HPDE6-E6E7 (cell line): ENCODE data around the gene MAP1LC3B.

Experiments used
- DNase-seq: peaks from one replicate; pipeline ENCODE4 v3.0.0; 2011; ENCODE audit warnings: missing footprints; ENCODE audit errors: extremely low spot score

Gene MAP1LC3B

DNA sequence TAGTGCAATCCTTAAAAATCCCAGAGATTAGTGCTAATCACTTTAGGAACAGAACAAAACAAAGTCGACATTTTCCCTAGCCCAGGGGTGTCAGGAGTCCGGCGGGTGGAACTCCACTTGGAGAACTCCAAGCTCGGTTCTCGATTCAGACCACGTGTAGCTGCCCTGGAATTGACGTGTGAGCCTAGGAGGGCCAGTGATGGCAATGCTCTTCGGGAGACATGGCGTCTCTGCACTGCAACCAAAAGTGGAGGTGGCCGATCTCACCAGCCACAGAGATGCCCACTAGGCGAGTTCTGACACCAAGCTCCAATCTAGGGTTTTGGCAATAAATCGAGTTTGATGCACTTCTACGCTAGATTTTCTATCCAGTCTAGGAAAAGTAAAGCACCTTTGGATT, 17.6 kb downstream of the MAP1LC3B start:
- no peak for DNase-seq

DNA sequence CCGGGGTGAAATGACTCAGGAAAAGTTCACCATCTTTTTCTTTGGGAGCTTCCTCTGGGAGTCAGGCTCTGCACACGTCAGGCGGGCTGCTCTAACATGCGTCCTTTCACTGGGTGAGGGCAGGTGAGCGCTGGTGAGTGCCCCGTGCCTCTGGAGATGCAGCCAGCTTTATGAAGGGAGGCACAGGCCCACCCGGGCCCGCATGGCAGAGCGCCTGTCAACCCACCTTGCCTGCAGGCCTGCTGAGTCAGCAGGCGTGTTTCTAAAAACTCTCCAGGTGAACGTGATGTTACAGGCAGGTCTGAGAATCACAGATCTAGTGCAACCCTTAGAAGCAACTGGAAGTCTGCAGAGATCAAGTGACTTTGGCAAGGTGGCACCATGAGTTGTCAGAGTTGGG, 18.4 kb downstream of the MAP1LC3B start:
- no peak for DNase-seq

DNA sequence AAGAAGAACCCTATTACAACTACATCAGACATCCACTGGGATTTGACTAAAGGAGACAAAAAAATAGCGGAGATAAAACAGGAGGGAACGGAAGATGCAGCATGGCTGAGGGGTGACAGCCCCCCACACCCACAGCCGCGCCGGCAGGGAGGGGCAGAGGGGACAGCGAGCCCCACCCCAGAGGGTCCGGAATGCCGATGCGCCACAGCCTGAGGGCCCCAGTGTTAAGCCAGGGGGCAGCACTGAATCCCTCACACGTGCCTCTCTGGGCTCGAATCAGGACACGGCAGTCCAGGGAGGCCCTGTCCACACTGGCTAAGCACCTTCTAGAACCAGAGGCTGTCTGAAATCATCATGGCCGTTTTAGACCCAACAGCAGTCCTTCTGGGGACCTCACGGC, 18.8 kb downstream of the MAP1LC3B start:
- no peak for DNase-seq

DNA sequence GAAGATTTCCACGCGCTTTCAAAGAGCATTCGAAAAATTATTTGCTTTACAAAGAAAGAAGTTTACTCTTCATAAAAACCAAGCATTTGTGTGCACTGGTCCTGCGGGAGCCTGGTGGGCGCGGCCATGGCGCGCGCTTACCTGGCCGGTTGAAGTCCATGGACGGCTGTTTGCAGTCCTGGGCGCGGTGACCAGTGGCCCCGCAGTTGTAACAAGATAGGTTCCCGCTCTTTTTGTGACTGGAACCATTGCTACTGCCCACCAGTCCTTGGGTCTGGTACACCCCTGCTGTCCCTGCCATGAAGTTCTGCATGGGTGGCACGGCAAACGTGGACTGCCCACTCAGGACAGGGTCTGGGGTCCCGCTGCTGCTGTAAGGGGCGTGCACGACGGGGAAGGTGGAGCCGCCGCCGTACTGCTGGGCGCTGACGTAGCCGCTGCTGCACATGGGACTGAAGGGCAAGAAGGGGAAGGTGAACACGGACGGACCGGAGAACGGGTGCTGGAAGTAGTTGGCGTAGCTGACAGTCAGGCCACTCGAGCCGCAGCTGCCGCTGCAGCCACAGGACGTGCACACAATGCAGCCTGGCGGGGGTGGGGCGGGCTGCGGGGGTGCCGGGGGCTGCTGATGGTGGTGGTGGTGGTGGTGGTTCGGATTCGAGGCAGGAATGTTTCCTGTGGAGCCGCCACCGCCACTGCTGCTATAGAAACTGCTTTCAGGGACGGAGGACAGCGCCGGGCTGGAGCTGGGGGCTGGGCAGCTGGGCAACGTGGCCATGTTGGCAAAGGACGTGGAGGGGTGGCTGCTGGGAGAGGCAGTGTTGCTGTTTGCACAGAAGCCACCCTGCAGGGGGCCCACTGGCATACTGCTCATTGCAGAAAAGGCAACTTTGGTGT, 19.5 kb downstream of the MAP1LC3B start:
- no peak for DNase-seq

DNA sequence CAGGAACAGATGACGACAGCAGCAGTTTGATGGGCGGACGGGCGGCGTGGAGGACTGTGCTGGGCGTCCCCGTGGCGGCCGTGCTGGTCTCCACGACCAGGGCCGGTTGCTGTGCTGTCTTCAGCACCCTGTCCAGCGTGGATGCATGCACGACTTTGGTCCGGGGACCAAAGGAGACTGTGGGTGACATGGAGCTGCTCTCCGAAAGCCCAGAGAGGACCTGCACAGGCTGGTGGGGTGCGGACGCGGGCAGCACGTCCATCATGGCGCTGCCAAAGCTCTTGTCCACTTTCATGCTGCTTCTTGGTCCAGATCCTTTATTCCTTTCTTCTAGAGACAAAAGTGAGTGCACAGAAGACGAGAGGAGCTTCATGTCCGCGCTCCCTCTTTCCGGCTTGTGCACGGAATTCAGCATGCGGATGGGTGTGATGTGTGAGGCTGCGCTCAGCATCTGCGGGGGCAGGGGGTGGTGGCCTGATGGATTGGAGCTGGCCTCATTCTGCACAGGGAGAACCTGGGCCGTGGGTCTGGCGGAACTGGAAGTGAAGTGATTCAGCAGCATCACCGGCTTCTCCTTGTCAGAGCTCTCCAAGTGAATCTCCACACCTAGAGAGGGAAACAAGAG, 20.3 kb downstream of the MAP1LC3B start:
- no peak for DNase-seq

DNA sequence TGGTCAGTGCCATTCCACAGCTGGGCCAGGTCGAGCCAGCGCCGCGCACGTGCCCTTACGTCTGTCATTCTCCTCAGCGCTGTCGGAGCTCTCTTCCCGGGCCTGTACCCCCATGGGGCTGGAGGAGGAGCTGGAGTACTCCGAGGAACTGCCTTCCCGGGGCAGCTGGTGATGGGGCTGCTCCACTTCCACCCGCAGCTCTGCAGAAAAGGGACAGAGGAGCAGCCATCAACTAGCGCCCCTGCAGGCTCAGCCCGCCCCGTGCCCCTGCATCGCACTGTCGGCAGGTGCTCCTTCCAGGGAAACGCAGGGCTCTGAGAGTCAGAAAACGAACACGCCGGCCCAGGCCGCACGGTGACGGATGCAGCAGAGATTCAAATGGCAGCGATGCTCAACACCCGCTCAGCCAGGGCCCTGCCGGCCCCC, 20.9 kb downstream of the MAP1LC3B start:
- DNase-seq = no peak

DNA sequence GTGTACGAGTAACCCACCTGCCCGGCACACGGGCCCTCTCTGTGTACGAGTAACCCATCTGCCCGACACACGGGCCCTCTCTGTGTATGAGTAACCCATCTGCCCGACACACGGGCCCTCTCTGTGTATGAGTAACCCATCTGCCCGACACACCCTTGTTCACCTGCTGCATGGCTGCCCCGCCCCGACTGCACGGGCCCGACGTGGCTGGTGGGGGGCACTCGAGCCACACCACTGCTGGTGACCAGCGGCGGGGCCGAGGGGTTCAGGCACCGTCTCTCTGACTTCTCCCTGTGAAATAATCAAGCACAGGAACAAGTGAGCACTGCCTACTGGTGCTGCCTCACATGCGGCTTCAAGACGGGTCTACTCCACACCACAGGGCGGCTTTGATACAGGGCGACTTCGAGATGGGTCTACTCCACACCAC, 22.1 kb downstream of the MAP1LC3B start:
- DNase-seq = no peak

DNA sequence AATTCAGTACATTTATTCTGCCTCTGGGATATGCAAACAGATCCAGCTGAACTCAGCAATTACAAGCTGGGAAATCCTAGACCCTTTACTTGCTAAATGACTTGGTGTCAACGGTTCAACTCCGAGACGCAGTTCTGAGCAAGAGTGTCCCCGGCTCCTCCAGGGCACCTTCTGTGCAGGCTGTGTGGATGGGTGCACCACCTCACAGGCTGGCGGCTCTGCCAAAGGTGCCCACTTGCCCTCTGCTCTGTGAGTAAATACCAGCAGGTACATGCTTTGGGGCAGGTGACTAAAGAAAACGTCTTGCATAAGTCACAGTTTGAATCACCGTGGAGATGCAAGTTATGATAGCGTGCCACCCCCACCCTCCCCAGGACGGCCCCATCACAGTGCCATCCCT, 23.3 kb downstream of the MAP1LC3B start:
- DNase-seq = no peak

DNA sequence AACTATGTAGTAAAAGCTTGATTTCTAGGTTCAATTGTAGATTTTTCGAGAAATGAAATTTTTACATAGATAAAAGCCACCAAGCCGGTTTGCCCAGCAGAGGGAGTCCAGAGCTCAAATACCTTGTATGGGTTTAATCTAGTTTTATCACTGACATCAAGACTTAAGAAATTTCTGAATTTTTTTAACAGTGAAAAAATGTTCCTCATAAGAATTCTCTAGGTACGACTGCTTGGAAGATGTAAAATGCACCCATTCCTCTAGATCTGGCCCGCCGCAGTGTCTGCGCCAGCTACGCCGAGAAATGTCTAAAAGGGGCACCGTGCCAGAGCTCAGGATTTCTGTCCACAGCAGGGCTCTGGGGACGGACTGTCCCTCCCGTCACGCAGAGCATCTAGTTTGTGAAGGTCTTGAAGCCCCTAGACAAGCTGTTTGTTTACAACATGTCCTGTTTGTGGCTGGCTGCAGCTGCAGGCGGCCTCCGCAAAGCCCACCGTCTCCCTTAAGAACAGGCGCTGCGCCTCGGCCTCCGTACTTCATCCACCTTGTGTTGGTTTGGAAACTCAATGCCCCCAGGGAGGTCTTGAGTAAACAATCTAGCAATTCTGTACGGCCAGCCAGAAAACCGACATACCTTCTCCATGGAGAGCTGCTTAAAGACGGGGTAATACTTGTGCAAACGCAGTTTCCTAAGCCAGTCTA, 24.8 kb downstream of the MAP1LC3B start:
- no peak for DNase-seq

DNA sequence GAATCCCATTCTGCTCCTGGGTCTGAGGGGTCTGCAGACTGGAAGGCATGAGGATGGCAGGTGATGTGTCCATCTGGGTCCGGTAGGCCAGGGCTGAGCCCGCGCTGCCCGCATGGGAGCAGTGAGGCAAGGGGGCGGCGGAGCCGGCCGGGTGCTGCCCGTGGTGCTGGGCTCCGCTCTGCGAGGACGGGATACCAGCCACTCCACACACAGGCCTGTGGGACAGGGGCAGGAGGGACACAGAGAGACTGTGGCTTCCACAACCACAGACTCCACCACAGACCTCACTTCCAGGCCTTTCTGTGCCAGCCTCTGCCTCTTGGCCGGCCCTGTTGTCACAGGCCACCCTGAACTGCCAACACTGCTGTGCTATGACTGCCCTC, 25.4 kb downstream of the MAP1LC3B start:
- DNase-seq = no peak

DNA sequence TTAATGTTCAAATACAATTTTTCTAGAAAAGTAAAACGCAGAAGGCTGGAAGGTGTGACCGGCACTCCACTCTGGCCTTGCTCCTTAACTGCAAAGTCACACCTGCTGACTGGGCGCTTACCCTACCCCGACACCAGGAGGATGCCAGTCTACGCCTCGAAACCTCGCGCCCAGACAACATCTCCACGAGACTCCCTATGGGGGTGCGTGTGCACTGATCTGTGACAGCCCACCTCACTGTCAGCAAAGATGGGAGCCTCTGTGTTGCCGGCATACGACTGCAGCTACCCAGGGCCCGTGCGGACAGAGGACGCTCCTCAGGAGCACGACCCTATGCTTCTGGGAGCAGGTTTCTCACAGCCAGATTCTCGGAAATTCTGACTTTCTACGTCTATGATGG, 26.1 kb downstream of the MAP1LC3B start:
- DNase-seq = no peak

DNA sequence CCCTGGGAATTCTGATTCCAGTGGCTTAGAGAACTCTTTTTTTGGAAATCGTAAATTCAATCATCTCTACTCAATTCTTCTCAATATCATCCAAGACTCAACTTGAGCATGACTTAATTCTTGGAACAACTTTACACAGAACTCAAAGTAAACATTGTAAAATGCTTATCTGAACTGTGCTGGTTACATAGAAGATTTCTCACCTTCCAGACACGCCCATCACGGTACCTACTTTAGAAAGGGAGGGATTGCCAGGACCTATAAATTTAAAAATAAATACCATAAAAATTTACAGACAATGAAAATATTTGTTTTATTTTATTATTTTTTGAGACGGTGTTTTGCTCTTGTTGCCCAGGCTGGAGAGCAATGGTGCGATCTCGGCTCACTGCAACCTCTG, 26.5 kb downstream of the MAP1LC3B start:
- no peak for DNase-seq

DNA sequence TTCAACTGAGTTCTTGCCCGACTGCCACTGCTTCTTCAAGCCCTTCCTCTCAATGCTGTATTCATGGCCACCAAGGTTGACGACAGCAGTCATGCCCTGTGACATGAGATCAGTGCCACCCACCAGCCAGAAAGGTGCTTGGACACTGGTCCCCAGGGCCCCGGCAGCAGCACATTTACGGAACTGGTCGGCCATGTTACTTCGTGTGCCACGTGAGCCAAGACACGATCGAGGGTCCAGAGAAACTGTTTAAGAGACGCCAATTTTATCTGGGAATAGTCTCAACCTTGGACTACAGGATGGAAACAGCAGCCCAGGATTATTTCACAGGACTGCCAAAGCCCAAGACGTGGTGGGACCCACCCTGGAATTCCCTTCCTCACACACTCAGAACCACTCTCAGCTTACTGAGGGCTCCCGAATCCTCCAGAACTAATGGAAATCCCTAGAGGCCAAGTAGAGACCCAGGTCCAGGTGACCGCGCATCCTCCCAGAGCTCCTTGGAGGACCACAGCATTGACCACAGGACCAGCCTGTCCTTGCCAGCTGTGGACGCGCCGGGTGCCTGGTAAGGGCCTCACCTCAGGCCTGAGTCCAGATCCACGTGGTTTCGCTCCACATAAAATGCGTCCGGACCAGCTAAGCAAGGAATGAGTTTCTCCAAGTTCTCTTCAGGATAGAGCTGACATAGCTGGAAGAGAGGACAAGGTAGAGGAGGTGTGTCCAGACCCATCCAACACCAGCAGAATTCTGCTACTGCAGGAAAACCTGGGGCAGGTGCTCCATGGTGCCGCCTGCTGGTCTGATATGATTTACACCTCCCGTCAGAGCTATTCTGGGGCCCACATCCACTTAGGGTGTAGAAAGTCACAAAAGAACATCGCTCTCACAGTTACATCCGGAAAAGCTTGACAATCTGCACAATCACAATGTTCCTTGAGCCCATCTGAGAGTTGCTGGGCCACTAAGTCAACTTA, 28.2 kb downstream of the MAP1LC3B start:
- no peak for DNase-seq

DNA sequence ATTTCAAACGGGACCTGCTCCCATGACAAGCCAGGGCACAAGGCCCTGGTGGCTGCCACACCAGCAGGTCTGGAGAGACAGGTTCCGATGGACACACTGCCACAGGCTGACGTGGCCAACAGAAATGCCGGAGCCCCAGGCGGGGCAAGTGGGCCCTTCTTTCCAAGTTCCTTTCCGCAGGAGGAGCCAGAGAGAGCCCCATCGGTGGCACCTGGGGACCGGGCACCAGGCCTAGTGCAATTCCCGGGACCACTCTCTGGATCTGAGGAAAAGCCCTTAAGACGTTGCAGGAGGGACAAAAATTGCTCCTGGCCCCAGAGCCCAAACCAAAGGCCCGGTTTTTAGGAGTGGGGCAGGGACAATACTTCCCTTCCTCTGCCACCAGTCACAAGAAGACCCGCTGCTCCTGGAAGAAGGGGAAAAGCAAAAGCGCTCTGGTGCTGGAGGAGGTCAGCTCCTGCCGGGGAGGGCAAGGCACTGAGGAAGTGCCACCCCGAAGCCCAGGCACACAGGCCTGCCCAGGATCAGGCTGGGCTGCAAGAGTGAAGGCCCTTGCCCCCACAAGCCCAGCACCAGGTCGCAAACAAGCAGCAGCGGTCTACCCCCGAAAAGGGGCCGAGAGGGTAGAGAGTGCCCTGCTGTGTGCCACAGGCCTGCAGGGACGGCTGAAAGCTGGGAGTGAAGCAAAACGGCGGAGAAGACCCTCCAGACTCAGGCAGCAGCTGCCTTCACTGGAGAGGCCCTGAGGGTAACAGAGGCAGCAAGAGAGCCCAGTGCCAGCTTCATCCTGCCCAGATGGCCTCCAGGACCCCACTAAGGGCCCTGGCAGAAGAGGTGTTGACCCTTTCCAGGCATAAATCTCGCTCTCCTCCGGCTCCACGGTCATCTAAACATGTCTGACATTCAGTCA, 29.1 kb downstream of the MAP1LC3B start:
- DNase-seq = no peak

DNA sequence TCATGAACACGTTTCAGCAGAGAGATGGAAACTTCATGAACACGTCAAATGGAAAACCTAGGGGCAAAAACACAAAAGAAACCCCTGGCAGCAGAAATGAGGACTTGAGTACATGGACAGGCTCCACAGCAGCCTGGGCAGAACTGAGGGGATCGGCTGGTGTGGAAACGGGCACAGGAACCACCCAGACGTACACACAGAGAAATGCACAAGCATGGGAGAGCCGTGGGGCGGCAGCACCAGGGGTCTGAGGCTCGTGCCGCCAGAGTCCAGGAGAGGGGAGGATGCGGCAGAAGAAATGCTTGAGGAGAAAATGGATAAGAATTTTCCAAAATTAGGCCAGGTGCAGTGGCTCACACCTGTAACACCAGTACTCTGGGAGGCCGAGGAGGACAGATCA, 30.0 kb downstream of the MAP1LC3B start:
- no peak for DNase-seq

DNA sequence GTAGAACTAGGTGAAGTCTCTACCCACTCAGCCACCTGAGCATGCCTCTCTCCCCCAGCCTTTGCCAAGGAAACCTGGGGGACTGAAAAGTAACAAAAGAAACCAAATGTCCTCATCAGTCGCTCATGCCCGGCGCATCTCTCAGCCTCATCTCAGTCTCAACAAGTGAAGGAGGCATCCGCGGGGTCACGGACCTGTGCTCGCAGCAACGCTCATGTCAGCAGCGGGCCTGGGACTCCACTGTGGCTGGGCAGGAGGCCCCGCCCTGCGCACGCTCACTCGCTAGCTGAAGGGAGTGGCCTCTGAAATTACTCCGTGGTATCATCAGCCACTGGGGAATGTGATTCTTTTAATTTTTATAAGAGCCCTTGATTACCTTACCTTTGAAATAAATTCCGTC, 31.3 kb downstream of the MAP1LC3B start:
- no peak for DNase-seq

DNA sequence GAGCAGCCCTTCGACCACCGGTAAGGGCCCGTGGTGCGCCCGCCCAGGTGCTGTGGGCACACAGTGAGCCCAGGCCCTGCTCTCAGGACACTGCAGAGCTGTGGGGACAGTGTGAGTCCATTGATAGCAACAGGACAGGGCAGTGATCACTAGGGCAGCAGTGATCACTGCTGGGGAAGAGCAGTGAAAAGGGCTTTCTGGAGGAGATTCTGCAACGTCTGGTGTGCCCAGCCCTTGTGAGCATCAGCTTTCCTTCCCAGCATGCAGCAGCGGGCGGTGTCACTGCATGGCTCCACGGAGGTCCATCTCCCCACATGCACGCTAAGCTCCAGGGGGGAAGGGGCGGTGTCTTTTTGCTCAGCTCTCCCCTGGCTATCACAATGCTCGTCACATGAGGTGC, 32.1 kb downstream of the MAP1LC3B start:
- no peak for DNase-seq

DNA sequence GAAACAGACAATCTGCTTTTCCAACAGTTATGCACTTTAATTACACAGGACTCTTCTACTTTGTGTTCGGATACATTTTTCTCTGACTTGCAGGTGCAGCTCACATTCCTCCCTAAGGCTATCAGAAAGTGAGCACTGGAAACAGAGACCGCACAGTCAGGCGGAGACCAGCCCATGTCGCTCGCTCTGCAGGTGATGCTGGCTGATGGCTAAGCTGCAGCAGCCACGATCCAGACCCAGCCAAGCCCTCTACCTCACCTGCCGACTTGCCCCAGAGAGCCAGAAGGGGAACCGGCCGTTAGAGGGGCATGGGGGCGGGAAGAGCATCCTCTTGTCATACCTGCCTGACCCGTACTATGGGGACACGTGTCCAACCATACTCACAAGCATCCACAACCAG, 33.8 kb downstream of the MAP1LC3B start:
- no peak for DNase-seq

DNA sequence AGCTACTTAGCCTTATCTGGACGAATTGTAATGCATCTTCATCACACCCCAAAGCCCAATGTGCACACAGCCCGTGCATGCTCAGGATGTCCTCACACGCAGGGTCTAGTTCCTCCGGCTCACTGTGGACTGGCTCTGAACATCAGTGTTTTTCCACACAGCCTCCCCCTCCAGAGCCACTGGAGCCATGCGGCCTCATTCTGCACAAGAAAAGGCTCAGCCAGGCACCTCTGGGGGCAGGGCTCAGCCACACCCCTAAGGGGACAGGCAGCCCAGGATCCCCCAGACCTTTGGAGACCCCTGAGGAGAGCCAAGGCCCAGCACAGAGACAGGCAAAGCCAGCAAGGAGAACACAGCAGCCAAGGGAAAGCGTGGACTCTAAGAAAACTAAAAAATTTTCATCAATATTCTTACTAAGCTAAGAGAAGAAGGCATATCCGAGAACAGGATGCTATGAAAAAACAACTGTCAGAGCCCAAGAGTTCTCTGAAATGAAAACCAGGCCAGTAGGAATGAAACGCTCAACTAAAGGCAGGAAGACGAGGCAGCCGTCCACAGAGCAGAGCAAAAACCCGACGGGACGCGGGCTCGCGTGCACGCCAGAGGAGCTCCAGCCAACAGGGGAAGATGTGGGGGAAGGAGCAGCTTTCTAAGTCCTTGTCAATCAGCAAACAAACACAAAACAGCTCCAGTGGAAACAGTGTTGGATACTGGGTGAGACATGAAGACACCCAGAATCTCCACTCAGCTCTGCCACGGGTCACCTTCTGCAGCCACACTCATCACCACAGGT, 34.5 kb downstream of the MAP1LC3B start:
- DNase-seq = no peak

DNA sequence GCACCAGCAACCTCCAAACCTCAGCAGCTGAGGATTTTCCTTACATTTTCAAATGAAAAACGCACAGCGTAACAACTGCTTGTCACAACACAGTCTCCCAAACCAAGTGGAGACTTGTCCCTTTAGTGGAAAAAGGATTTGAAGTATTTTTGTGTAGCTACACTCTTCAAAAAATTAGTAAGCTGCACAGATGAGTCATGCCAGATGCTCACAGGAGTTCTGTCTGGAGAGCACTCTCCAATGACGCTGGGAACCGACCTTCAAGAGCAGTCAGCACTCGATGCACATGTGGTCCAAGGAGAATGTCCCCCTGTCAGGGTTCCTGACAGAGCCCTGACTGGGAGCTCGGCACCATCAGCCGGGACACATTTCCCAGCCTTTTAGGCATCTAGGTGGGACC, 39.8 kb downstream of the MAP1LC3B start:
- peak; percentile 62 for DNase-seq
